WTC11 (cell line): ENCODE results near the gene KSR2. TPM values are rescaled to one million over a fixed set of nuclear protein-coding genes. Genes with fewer than 3 reads are reported as not detected.

Experiments
- ATAC-seq: fragments of 200-7000 bp; cut with Tn5 transposase; 2 replicates; pipeline ENCODE4 v1.10.0; 2021; ENCODE audit warnings: mild to moderate bottlenecking, moderate library complexity
- CTCF ChIA-PET: fragments of 300-600 bp; sonication (Branson Sonifier 250); formaldehyde crosslinking; loops from one replicate; lab custom pipeline; 2021; ENCODE audit warnings: antibody characterized with exemption; lab: Charles Lee
- POLR2A ChIA-PET: fragments of 350-600 bp; sonication (Branson Sonifier 250); formaldehyde crosslinking; loops from one replicate; lab custom pipeline; 2021; ENCODE audit warnings: antibody characterized with exemption; lab: Charles Lee
- DNase-seq: peaks from one replicate; pipeline ENCODE4 v3.0.0; 2021; ENCODE audit warnings: low spot score
- H3K27ac Mint-ChIP-seq: 2 replicates; pipeline ENCODE4 v1.8.0; 2021; ENCODE audit warnings: mixed read lengths
- H3K27me3 Mint-ChIP-seq: 2 replicates; pipeline ENCODE4 v1.8.0; 2021; ENCODE audit warnings: low read depth, mild to moderate bottlenecking, moderate library complexity, mixed read lengths
- H3K36me3 Mint-ChIP-seq: 2 replicates; pipeline ENCODE4 v1.8.0; 2021; ENCODE audit warnings: mixed read lengths
- H3K4me1 Mint-ChIP-seq: 2 replicates; pipeline ENCODE4 v1.8.0; 2022; ENCODE audit warnings: mixed read lengths
- H3K4me3 Mint-ChIP-seq: 2 replicates; pipeline ENCODE4 v1.8.0; 2021; ENCODE audit warnings: mild to moderate bottlenecking, moderate library complexity, mixed read lengths
- H3K9me3 Mint-ChIP-seq: 2 replicates; pipeline ENCODE4 v1.8.0; 2021; ENCODE audit warnings: mixed read lengths
- ATF1 ChIP-seq: sonication (generic); formaldehyde crosslinking; IDR thresholded peaks from 2 replicates; pipeline ENCODE4 v1.8.1; 2023; ENCODE audit warnings: mild to moderate bottlenecking, moderate library complexity, missing genetic modification reagents
- CREB1 ChIP-seq: sonication (generic); formaldehyde crosslinking; IDR thresholded peaks from 2 replicates; pipeline ENCODE4 v1.8.0; 2023; ENCODE audit warnings: mild to moderate bottlenecking, missing genetic modification reagents
- ESRRA ChIP-seq: sonication (generic); formaldehyde crosslinking; IDR thresholded peaks from 2 replicates; pipeline ENCODE4 v1.8.1; 2022; ENCODE audit warnings: mild to moderate bottlenecking, missing genetic modification reagents, borderline replicate concordance
- FOXP1 ChIP-seq: sonication (generic); formaldehyde crosslinking; IDR thresholded peaks from 2 replicates; pipeline ENCODE4 v1.8.0; 2022; ENCODE audit warnings: missing genetic modification reagents, mild to moderate bottlenecking, moderate library complexity, borderline replicate concordance
- JUN ChIP-seq: sonication (generic); formaldehyde crosslinking; IDR thresholded peaks from 2 replicates; pipeline ENCODE4 v1.8.0; 2023; ENCODE audit warnings: mild to moderate bottlenecking, missing genetic modification reagents
- SOX15 ChIP-seq: fragments of 250-450 bp; sonication (Bioruptor Pico); IDR thresholded peaks from 2 replicates; pipeline ENCODE4 v1.9.0; 2021; ENCODE audit warnings: mild to moderate bottlenecking
- TCF7 ChIP-seq: sonication (generic); formaldehyde crosslinking; IDR thresholded peaks from 2 replicates; pipeline ENCODE4 v1.8.0; 2022; ENCODE audit warnings: mild to moderate bottlenecking, low read depth, missing genetic modification reagents, moderate library complexity
- ZNF219 ChIP-seq: sonication (generic); formaldehyde crosslinking; IDR thresholded peaks from 2 replicates; pipeline ENCODE4 v1.8.0; 2023; ENCODE audit warnings: missing genetic modification reagents, mild to moderate bottlenecking, borderline replicate concordance
- ZNF416 ChIP-seq: fragments of 250-450 bp; sonication (Bioruptor Pico); IDR thresholded peaks from 2 replicates; pipeline ENCODE4 v1.9.0; 2021; ENCODE audit warnings: mild to moderate bottlenecking, inconsistent platforms
- total RNA-seq: library from RNA; stranded (reverse); gene quantifications from 3 replicates; pipeline ENCODE4 v1.2.3, GENCODE V29; 2021
- TF ChIP-seq, protein P1 (sequence below): sonication (generic); formaldehyde crosslinking; IDR thresholded peaks from 2 replicates; pipeline ENCODE4 v1.8.1; 2022; ENCODE audit warnings: mild to moderate bottlenecking, missing genetic modification reagents, moderate library complexity, borderline replicate concordance
- TF ChIP-seq, protein P2 (sequence below): sonication (generic); formaldehyde crosslinking; IDR thresholded peaks from 2 replicates; pipeline ENCODE4 v1.8.1; 2023; ENCODE audit warnings: mild to moderate bottlenecking, missing genetic modification reagents
- TF ChIP-seq, protein P3 (sequence below): sonication (generic); formaldehyde crosslinking; IDR thresholded peaks from 2 replicates; pipeline ENCODE4 v1.8.1; 2023; ENCODE audit warnings: mild to moderate bottlenecking, missing genetic modification reagents
- TF ChIP-seq, protein P4 (sequence below): fragments of 250-450 bp; sonication (Bioruptor Pico); IDR thresholded peaks from 2 replicates; pipeline ENCODE4 v1.9.0; 2021; ENCODE audit warnings: moderate library complexity, mild to moderate bottlenecking, inconsistent platforms, borderline replicate concordance
- TF ChIP-seq, protein P5 (sequence below): sonication (generic); formaldehyde crosslinking; conservative IDR thresholded peaks from 2 replicates; pipeline ENCODE4 v1.8.1; 2023; ENCODE audit warnings: mild to moderate bottlenecking, low read depth, missing genetic modification reagents, moderate library complexity
- TF ChIP-seq, protein P6 (sequence below): fragments of 250-450 bp; sonication (Bioruptor Pico); IDR thresholded peaks from 2 replicates; pipeline ENCODE4 v1.9.0; 2021; ENCODE audit warnings: mild to moderate bottlenecking, borderline replicate concordance
- TF ChIP-seq, protein P7 (sequence below): sonication (generic); formaldehyde crosslinking; IDR thresholded peaks from 2 replicates; pipeline ENCODE4 v1.8.1; 2023; ENCODE audit warnings: mild to moderate bottlenecking, moderate library complexity, missing genetic modification reagents

KSR2 gene
- total RNA-seq, 1 experiment from 2014 or later: 2.4 TPM

DNA sequence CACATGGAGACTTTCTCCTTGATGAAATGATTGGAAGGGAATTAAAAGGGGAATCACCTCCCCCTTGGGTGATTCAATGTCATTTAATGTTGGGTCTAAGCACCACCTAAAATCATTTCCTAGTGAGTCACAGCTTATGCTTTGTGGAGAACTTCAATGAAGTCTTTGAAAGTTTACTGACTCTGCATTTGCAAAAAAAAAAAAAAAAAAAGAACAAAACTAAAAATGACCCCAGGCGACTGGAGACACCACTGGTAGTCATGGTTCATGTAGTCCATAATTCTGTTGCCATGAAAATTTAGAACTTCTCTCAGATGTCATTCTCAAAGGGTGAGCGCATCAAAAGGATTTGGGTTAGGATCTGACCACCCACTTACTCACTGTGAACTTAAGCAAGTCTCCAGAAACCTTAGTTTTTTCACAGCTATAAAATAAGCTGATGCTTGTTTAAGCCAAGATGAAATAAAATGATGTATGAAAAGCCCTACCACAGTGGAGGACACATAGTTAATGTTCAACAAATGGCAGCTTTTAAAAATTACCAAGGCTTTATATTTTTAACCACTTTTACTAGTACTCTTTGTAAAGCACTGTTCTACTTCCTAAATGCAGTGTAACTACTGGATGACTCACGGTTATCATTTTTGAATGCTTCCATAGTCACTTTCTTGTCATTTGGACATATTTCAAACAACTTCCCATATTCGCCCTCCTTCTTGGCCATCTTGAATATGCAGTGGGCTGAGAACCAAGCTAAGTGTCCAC, 18.1 kb upstream of the KSR2 start:
- no peaks in the 10 kb centered on the region for H3K27me3 Mint-ChIP-seq
- H3K9me3 Mint-ChIP-seq: peaks cover 4% of the 10 kb centered on the region
- H3K4me3 Mint-ChIP-seq: no peak overlapping the region
- ATAC-seq (no peak), DNase-seq (no peak)
- CTCF ChIA-PET: interaction anchor here (0.7 kb wide), 1 partner anchor 9 kb away, joined by 3 read pairs; no protein-coding TSS in a partner anchor
- no peaks in the 10 kb centered on the region for H3K4me1 Mint-ChIP-seq
- H3K27ac Mint-ChIP-seq: no peak overlapping the region
- TF ChIP-seq ESRRA (CRISPR knock-in tag) (no peak), ATF1 (CRISPR knock-in tag) (no peak)
- TF ChIP-seq, protein P1, sequence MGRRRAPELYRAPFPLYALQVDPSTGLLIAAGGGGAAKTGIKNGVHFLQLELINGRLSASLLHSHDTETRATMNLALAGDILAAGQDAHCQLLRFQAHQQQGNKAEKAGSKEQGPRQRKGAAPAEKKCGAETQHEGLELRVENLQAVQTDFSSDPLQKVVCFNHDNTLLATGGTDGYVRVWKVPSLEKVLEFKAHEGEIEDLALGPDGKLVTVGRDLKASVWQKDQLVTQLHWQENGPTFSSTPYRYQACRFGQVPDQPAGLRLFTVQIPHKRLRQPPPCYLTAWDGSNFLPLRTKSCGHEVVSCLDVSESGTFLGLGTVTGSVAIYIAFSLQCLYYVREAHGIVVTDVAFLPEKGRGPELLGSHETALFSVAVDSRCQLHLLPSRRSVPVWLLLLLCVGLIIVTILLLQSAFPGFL (CRISPR knock-in tag): no peak
- POLR2A ChIA-PET: no interaction called here
- H3K36me3 Mint-ChIP-seq: no peaks in the 10 kb centered on the region

DNA sequence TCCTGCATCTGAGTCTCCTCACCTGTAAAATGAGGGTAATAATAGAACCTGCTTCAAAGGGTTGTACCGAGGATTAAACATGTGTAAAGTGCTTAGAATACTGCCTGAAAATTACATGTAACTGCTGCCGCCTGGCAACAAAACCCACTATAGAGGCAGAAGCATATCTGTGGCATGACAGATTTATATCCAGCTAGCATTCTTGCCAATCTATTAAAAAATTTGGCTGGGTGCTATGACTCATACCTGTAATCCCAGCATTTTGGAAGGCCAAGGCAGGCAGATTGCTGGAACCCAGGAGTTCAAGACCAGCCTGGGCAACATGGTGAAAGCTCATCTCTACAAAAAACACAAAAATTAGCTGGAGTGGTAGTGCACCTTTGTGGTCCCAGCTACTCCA, 16.4 kb upstream of the KSR2 start:
- no peak overlapping the region for H3K4me3 Mint-ChIP-seq
- H3K4me1 Mint-ChIP-seq: no peaks in the 10 kb centered on the region
- H3K27ac Mint-ChIP-seq: no peak overlapping the region
- DNase-seq (no peak), ATAC-seq (no peak)
- ChIA-PET POLR2A (no interaction called here), CTCF (no interaction called here)
- no peaks in the 10 kb centered on the region for H3K9me3 Mint-ChIP-seq
- no peaks in the 10 kb centered on the region for H3K27me3 Mint-ChIP-seq
- TF ChIP-seq, protein P2, sequence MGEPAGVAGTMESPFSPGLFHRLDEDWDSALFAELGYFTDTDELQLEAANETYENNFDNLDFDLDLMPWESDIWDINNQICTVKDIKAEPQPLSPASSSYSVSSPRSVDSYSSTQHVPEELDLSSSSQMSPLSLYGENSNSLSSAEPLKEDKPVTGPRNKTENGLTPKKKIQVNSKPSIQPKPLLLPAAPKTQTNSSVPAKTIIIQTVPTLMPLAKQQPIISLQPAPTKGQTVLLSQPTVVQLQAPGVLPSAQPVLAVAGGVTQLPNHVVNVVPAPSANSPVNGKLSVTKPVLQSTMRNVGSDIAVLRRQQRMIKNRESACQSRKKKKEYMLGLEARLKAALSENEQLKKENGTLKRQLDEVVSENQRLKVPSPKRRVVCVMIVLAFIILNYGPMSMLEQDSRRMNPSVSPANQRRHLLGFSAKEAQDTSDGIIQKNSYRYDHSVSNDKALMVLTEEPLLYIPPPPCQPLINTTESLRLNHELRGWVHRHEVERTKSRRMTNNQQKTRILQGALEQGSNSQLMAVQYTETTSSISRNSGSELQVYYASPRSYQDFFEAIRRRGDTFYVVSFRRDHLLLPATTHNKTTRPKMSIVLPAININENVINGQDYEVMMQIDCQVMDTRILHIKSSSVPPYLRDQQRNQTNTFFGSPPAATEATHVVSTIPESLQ: no peak
- TF ChIP-seq CREB1 (CRISPR knock-in tag) (no peak), FOXP1 (CRISPR knock-in tag) (no peak), TCF7 (CRISPR knock-in tag) (no peak), ESRRA (CRISPR knock-in tag) (no peak), ZNF416 (CRISPR knock-in tag) (no peak)
- TF ChIP-seq, protein P3, sequence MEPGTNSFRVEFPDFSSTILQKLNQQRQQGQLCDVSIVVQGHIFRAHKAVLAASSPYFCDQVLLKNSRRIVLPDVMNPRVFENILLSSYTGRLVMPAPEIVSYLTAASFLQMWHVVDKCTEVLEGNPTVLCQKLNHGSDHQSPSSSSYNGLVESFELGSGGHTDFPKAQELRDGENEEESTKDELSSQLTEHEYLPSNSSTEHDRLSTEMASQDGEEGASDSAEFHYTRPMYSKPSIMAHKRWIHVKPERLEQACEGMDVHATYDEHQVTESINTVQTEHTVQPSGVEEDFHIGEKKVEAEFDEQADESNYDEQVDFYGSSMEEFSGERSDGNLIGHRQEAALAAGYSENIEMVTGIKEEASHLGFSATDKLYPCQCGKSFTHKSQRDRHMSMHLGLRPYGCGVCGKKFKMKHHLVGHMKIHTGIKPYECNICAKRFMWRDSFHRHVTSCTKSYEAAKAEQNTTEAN (CRISPR knock-in tag): no peak
- TF ChIP-seq, protein P4, sequence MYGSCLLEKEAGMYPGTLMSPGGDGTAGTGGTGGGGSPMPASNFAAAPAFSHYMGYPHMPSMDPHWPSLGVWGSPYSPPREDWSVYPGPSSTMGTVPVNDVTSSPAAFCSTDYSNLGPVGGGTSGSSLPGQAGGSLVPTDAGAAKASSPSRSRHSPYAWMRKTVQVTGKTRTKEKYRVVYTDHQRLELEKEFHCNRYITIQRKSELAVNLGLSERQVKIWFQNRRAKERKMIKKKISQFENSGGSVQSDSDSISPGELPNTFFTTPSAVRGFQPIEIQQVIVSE (CRISPR knock-in tag): no peak
- no peaks in the 10 kb centered on the region for H3K36me3 Mint-ChIP-seq

DNA sequence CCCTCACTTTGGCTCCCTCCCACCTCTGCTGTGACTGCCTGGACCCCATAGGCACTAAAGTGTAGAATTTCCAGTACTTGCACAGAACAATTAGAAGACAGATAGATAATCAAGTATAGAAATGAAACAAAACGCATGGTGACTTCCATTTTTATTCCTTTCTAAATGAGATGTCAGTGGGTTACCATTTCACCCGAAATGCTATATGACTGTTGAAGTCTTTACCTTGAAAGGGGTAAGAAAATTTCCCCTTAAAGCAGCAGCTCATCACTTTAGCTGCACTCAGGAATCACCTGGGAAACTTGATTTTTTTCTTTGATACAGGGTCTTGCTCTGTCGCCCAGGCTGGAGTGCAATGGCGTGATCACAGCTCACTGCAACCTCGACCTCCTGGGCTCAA, 12.5 kb upstream of the KSR2 start:
- ATAC-seq (no peak), DNase-seq (no peak)
- ChIA-PET POLR2A (no interaction called here), CTCF (interaction anchor here (0.6 kb wide), 2 partner anchors 108 to 366 kb away, joined by 3 to 4 read pairs; no protein-coding TSS in a partner anchor)
- no peaks in the 10 kb centered on the region for H3K36me3 Mint-ChIP-seq
- H3K27ac Mint-ChIP-seq: no peak overlapping the region
- peaks cover 4% of the 10 kb centered on the region; the same call in 1 of the 2 replicates for H3K9me3 Mint-ChIP-seq
- no peaks in the 10 kb centered on the region; the same call in 1 of the 2 replicates for H3K27me3 Mint-ChIP-seq
- no peak overlapping the region for H3K4me3 Mint-ChIP-seq
- no peaks in the 10 kb centered on the region for H3K4me1 Mint-ChIP-seq
- no peak for TF ChIP-seq ATF1 (CRISPR knock-in tag)
- TF ChIP-seq, protein P5, sequence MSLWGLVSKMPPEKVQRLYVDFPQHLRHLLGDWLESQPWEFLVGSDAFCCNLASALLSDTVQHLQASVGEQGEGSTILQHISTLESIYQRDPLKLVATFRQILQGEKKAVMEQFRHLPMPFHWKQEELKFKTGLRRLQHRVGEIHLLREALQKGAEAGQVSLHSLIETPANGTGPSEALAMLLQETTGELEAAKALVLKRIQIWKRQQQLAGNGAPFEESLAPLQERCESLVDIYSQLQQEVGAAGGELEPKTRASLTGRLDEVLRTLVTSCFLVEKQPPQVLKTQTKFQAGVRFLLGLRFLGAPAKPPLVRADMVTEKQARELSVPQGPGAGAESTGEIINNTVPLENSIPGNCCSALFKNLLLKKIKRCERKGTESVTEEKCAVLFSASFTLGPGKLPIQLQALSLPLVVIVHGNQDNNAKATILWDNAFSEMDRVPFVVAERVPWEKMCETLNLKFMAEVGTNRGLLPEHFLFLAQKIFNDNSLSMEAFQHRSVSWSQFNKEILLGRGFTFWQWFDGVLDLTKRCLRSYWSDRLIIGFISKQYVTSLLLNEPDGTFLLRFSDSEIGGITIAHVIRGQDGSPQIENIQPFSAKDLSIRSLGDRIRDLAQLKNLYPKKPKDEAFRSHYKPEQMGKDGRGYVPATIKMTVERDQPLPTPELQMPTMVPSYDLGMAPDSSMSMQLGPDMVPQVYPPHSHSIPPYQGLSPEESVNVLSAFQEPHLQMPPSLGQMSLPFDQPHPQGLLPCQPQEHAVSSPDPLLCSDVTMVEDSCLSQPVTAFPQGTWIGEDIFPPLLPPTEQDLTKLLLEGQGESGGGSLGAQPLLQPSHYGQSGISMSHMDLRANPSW: no peak
- no peak for TF ChIP-seq SOX15 (CRISPR knock-in tag)
- TF ChIP-seq JUN (CRISPR knock-in tag): no peak
- no peak for TF ChIP-seq ZNF219
- TF ChIP-seq, protein P6, sequence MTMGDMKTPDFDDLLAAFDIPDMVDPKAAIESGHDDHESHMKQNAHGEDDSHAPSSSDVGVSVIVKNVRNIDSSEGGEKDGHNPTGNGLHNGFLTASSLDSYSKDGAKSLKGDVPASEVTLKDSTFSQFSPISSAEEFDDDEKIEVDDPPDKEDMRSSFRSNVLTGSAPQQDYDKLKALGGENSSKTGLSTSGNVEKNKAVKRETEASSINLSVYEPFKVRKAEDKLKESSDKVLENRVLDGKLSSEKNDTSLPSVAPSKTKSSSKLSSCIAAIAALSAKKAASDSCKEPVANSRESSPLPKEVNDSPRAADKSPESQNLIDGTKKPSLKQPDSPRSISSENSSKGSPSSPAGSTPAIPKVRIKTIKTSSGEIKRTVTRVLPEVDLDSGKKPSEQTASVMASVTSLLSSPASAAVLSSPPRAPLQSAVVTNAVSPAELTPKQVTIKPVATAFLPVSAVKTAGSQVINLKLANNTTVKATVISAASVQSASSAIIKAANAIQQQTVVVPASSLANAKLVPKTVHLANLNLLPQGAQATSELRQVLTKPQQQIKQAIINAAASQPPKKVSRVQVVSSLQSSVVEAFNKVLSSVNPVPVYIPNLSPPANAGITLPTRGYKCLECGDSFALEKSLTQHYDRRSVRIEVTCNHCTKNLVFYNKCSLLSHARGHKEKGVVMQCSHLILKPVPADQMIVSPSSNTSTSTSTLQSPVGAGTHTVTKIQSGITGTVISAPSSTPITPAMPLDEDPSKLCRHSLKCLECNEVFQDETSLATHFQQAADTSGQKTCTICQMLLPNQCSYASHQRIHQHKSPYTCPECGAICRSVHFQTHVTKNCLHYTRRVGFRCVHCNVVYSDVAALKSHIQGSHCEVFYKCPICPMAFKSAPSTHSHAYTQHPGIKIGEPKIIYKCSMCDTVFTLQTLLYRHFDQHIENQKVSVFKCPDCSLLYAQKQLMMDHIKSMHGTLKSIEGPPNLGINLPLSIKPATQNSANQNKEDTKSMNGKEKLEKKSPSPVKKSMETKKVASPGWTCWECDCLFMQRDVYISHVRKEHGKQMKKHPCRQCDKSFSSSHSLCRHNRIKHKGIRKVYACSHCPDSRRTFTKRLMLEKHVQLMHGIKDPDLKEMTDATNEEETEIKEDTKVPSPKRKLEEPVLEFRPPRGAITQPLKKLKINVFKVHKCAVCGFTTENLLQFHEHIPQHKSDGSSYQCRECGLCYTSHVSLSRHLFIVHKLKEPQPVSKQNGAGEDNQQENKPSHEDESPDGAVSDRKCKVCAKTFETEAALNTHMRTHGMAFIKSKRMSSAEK (CRISPR knock-in tag): no peak
- TF ChIP-seq, protein P7, sequence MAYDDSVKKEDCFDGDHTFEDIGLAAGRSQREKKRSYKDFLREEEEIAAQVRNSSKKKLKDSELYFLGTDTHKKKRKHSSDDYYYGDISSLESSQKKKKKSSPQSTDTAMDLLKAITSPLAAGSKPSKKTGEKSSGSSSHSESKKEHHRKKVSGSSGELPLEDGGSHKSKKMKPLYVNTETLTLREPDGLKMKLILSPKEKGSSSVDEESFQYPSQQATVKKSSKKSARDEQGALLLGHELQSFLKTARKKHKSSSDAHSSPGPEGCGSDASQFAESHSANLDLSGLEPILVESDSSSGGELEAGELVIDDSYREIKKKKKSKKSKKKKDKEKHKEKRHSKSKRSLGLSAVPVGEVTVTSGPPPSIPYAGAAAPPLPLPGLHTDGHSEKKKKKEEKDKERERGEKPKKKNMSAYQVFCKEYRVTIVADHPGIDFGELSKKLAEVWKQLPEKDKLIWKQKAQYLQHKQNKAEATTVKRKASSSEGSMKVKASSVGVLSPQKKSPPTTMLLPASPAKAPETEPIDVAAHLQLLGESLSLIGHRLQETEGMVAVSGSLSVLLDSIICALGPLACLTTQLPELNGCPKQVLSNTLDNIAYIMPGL (CRISPR knock-in tag): no peak
